ENCODE results near the gene BSND.

BSND gene

GRCh38 chr1:55039342-55040082, 40.8 kb downstream of the BSND start, which contains the start of gene PCSK9:
PCSK9 (plus strand) TSS chr1:55039548; CDS start chr1:55039838, 290 bp downstream.
- POLR2A ChIA-PET: no interaction called here
- TF ChIP-seq L3MBTL2 (conservative IDR thresholded peaks at IDR 0.05): no peak
- no peak for TF ChIP-seq BHLHE40 (IDR thresholded peaks at IDR 0.05; ENCODE audit: borderline replicate concordance)
- TF ChIP-seq CTBP1 (IDR thresholded peaks at IDR 0.05; ENCODE audit: borderline replicate concordance): no peak
- TF ChIP-seq SUZ12 (IDR thresholded peaks at IDR 0.05): no peak
- no peak for TF ChIP-seq PKNOX1 (IDR thresholded peaks at IDR 0.05)
- TF ChIP-seq FOXA1 (IDR thresholded peaks at IDR 0.05): no peak
- TF ChIP-seq ZNF384 (IDR thresholded peaks at IDR 0.05): no peak
- DNase-seq (ENCODE audit: extremely low spot score): no peak
- CTCF ChIA-PET: interaction anchor here (0.6 kb wide), 1 partner anchor 242 kb away, joined by 3 read pairs; no protein-coding TSS in a partner anchor

GRCh38 chr1:55040083-55040932, 41.6 kb downstream of the BSND start:
- CTCF ChIA-PET: interaction anchor here (0.6 kb wide), 1 partner anchor 241 kb away, joined by 3 read pairs; no protein-coding TSS in a partner anchor
- POLR2A ChIA-PET: no interaction called here
- DNase-seq (ENCODE audit: extremely low spot score): no peak
- TF ChIP-seq ZNF384 (IDR thresholded peaks at IDR 0.05) (no peak), CTBP1 (IDR thresholded peaks at IDR 0.05; ENCODE audit: borderline replicate concordance) (no peak), PKNOX1 (IDR thresholded peaks at IDR 0.05) (no peak), HDGF (IDR thresholded peaks at IDR 0.05; ENCODE audit: borderline replicate concordance) (no peak), SUZ12 (IDR thresholded peaks at IDR 0.05) (no peak), ELF4 (IDR thresholded peaks at IDR 0.05) (no peak), TARDBP (IDR thresholded peaks at IDR 0.05) (no peak), L3MBTL2 (conservative IDR thresholded peaks at IDR 0.05) (no peak), LEF1 (IDR thresholded peaks at IDR 0.05; ENCODE audit: borderline replicate concordance) (no peak), SP1 (IDR thresholded peaks at IDR 0.05) (no peak), FOXA1 (IDR thresholded peaks at IDR 0.05) (no peak), NFRKB (IDR thresholded peaks at IDR 0.05) (no peak), ARNT (IDR thresholded peaks at IDR 0.05) (no peak), FOXK2 (IDR thresholded peaks at IDR 0.05) (no peak), BHLHE40 (IDR thresholded peaks at IDR 0.05; ENCODE audit: borderline replicate concordance) (no peak), FOXM1 (IDR thresholded peaks at IDR 0.05; ENCODE audit: borderline replicate concordance) (no peak)

GRCh38 chr1:55040933-55041494, 42.3 kb downstream of the BSND start:
- DNase-seq (ENCODE audit: extremely low spot score): no peak
- POLR2A ChIA-PET: no interaction called here
- TF ChIP-seq NFRKB (IDR thresholded peaks at IDR 0.05) (no peak), LEF1 (IDR thresholded peaks at IDR 0.05; ENCODE audit: borderline replicate concordance) (no peak), ARNT (IDR thresholded peaks at IDR 0.05) (no peak), SP1 (IDR thresholded peaks at IDR 0.05) (no peak), FOXA1 (IDR thresholded peaks at IDR 0.05) (no peak), FOXK2 (IDR thresholded peaks at IDR 0.05) (no peak), FOXM1 (IDR thresholded peaks at IDR 0.05; ENCODE audit: borderline replicate concordance) (no peak), L3MBTL2 (conservative IDR thresholded peaks at IDR 0.05) (no peak), HDGF (IDR thresholded peaks at IDR 0.05; ENCODE audit: borderline replicate concordance) (no peak), BHLHE40 (IDR thresholded peaks at IDR 0.05; ENCODE audit: borderline replicate concordance) (no peak), ZNF384 (IDR thresholded peaks at IDR 0.05) (no peak)
- CTCF ChIA-PET: no interaction called here

GRCh38 chr1:55041613-55042012, 42.9 kb downstream of the BSND start:
- no peak for TF ChIP-seq FOXA1 (IDR thresholded peaks at IDR 0.05)
- no peak for TF ChIP-seq FOXK2 (IDR thresholded peaks at IDR 0.05)
- TF ChIP-seq SUZ12 (IDR thresholded peaks at IDR 0.05): no peak
- no peak for TF ChIP-seq ELF4 (IDR thresholded peaks at IDR 0.05)
- no peak for TF ChIP-seq SP1 (IDR thresholded peaks at IDR 0.05)
- DNase-seq (ENCODE audit: extremely low spot score): no peak
- ChIA-PET POLR2A (no interaction called here), CTCF (no interaction called here)

- ChIA-PET CTCF (no interaction called here), POLR2A (no interaction called here)
- TF ChIP-seq SP1 (IDR thresholded peaks at IDR 0.05): no peak
- no peak for TF ChIP-seq ELF4 (IDR thresholded peaks at IDR 0.05)
- TF ChIP-seq ZNF384 (IDR thresholded peaks at IDR 0.05): no peak
- TF ChIP-seq NFRKB (IDR thresholded peaks at IDR 0.05): no peak
- TF ChIP-seq HDGF (IDR thresholded peaks at IDR 0.05; ENCODE audit: borderline replicate concordance): no peak
- no peak for TF ChIP-seq FOXA1 (IDR thresholded peaks at IDR 0.05)
- TF ChIP-seq BHLHE40 (IDR thresholded peaks at IDR 0.05; ENCODE audit: borderline replicate concordance): no peak
- no peak for TF ChIP-seq TARDBP (IDR thresholded peaks at IDR 0.05)
- TF ChIP-seq PKNOX1 (IDR thresholded peaks at IDR 0.05): no peak
- no peak for TF ChIP-seq L3MBTL2 (conservative IDR thresholded peaks at IDR 0.05)
- no peak for TF ChIP-seq FOXM1 (IDR thresholded peaks at IDR 0.05; ENCODE audit: borderline replicate concordance)
- TF ChIP-seq CTBP1 (IDR thresholded peaks at IDR 0.05; ENCODE audit: borderline replicate concordance): no peak
- TF ChIP-seq LEF1 (IDR thresholded peaks at IDR 0.05; ENCODE audit: borderline replicate concordance): no peak
- TF ChIP-seq ARNT (IDR thresholded peaks at IDR 0.05): no peak
- TF ChIP-seq FOXK2 (IDR thresholded peaks at IDR 0.05): no peak
- TF ChIP-seq SUZ12 (IDR thresholded peaks at IDR 0.05): no peak
- no peak for DNase-seq (ENCODE audit: extremely low spot score)
Observed at GRCh38 chr1:55043011-55043410, 44.3 kb downstream of the BSND start.
